ENCODE results near the gene REM2.
"Not testable (repeated sequence)": the region's sequence is repeated elsewhere in the genome, so short reads cannot be mapped to it uniquely, and the experiment has no call there.

The REM2 gene

DNA sequence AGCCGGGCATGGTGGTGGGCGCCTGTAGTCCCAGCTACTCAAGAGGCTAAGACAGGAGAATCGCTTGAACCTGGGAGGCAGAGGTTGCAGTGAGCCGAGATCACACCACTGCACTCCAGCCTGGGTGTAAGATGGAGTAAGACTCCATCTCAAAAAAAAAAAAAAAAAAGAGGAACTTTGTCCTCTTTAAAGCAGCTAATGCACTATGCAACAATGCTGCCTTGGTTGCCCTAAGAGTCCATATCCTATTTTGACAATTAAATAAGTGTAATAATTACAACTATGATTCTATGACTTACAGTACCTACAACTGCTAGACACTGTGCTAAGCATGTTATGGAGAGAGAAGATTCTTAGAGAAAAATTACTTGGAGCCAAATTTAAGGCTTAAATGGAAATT lies 31.8 kb downstream of the REM2 start:
- not testable (repeated sequence) for DNase-seq, H3K4me3 Mint-ChIP-seq, H3K27ac Mint-ChIP-seq, ATAC-seq, H3K27me3 Mint-ChIP-seq, H3K9me3 Mint-ChIP-seq
- Mint-ChIP-seq H3K4me1 (peaks cover 58% of the 10 kb centered on the region), H3K36me3 (ENCODE audit: low read depth) (peaks cover 28% of the 10 kb centered on the region)

- Mint-ChIP-seq H3K27me3 (peaks cover 3% of the 10 kb centered on the region), H3K36me3 (ENCODE audit: low read depth) (peaks cover 35% of the 10 kb centered on the region), H3K9me3 (no peaks in the 10 kb centered on the region), H3K4me1 (peaks cover 63% of the 10 kb centered on the region), H3K27ac (peak overlapping the region; percentile 3), H3K4me3 (peak overlapping the region; percentile 11)
- ATAC-seq, result no peak
- DNase-seq, result no peak
Measured at GRCh38 chr14:22915886-22916521, 33.0 kb downstream of the REM2 start.

- ATAC-seq (peak; percentile 96), DNase-seq (peak; percentile 100)
- peak within 1 kb of the TSS; percentile 98 for H3K4me3 Mint-ChIP-seq
- H3K27me3 Mint-ChIP-seq, result peaks cover 3% of the 10 kb centered on the region
- peak within 1 kb of the TSS; percentile 100 for H3K27ac Mint-ChIP-seq
- H3K4me1 Mint-ChIP-seq, result peaks cover 52% of the 10 kb centered on the region
- no peaks in the 10 kb centered on the region for H3K9me3 Mint-ChIP-seq
- H3K36me3 Mint-ChIP-seq (ENCODE audit: low read depth), result peaks cover 40% of the 10 kb centered on the region
Measured at GRCh38 chr14:22918804-22919600, 36.0 kb downstream of the REM2 start, which contains the start of gene RBM23. TSS of gene RBM23 (minus strand) at chr14:22919149.

- Mint-ChIP-seq H3K27ac (peak overlapping the region; percentile 100), H3K36me3 (ENCODE audit: low read depth) (peaks cover 45% of the 10 kb centered on the region), H3K27me3 (peaks cover 3% of the 10 kb centered on the region), H3K9me3 (no peaks in the 10 kb centered on the region), H3K4me1 (peaks cover 49% of the 10 kb centered on the region), H3K4me3 (peak overlapping the region; percentile 98)
- ATAC-seq, result peak; percentile 1
- no peak for DNase-seq
Measured at GRCh38 chr14:22919601-22919921, 36.5 kb downstream of the REM2 start.

GRCh38 chr14:22920697-22921096 lies 37.7 kb downstream of the REM2 start:
- H3K4me3 Mint-ChIP-seq, result no peak overlapping the region
- no peaks in the 10 kb centered on the region for H3K9me3 Mint-ChIP-seq
- H3K4me1 Mint-ChIP-seq, result peaks cover 41% of the 10 kb centered on the region
- peaks cover 50% of the 10 kb centered on the region for H3K36me3 Mint-ChIP-seq (ENCODE audit: low read depth)
- H3K27me3 Mint-ChIP-seq, result peaks cover 3% of the 10 kb centered on the region
- no peak overlapping the region for H3K27ac Mint-ChIP-seq
- DNase-seq (no peak), ATAC-seq (no peak)

- DNase-seq (no peak), ATAC-seq (no peak)
- Mint-ChIP-seq H3K4me1 (peaks cover 36% of the 10 kb centered on the region), H3K36me3 (ENCODE audit: low read depth) (peaks cover 64% of the 10 kb centered on the region), H3K27ac (no peak overlapping the region), H3K9me3 (no peaks in the 10 kb centered on the region), H3K27me3 (peaks cover 3% of the 10 kb centered on the region), H3K4me3 (no peak overlapping the region)
Measured at GRCh38 chr14:22922294-22922693, 39.3 kb downstream of the REM2 start.

GRCh38 chr14:22923746-22924145 lies 40.7 kb downstream of the REM2 start:
- DNase-seq, result no peak
- Mint-ChIP-seq H3K9me3 (no peaks in the 10 kb centered on the region), H3K27ac (no peak overlapping the region), H3K27me3 (peaks cover 3% of the 10 kb centered on the region), H3K4me1 (peaks cover 39% of the 10 kb centered on the region), H3K4me3 (no peak overlapping the region), H3K36me3 (ENCODE audit: low read depth) (peaks cover 68% of the 10 kb centered on the region)
- no peak for ATAC-seq

DNA sequence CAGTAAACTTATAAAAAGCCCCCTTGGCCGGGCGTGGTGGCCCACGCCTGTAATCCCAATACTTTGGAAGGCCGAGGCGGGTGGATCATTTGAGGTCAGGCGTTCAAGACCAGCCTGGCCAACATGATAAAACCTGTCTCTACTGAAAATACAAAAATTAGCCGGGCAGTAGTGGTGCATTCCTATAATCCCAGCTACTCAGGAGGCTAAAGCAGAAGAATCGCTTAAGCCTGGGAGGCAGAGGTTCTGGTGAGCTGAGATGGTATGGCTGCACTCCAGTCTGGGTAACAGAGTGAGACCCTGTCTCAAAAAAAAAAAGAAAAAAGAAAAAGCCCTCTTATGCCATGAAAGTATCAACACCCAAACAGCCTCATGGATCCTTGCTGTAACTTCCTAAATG lies 42.5 kb downstream of the REM2 start:
- Mint-ChIP-seq H3K36me3 (ENCODE audit: low read depth) (peaks cover 60% of the 10 kb centered on the region), H3K4me1 (peaks cover 24% of the 10 kb centered on the region)
- no peak for DNase-seq

DNA sequence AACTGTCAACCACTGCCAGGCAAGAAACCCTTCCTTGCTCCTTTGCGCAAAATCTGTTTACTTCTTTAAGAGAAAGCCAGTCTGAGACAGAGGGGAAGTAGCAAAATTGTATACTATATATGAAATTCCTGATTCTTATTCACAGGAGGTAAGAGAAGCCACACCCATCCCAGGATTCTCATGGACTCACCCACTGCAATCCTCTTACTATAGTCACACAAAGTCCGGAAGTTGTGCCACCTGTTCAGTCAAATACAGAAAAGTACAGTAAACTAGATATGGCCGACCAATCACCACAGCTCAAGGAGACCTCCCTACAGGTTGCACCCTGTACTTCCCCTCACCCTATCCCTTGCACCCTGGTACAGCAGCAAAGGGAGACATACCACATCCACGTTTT lies 43.3 kb downstream of the REM2 start:
- Mint-ChIP-seq H3K9me3 (no peaks in the 10 kb centered on the region), H3K36me3 (ENCODE audit: low read depth) (peaks cover 54% of the 10 kb centered on the region), H3K4me1 (peaks cover 24% of the 10 kb centered on the region), H3K27ac (no peak overlapping the region), H3K4me3 (no peak overlapping the region), H3K27me3 (no peaks in the 10 kb centered on the region)
- DNase-seq (no peak), ATAC-seq (no peak)

More for the DNA sequence above, 42.5 kb downstream of the REM2 start:
- no peaks in the 10 kb centered on the region for H3K9me3 Mint-ChIP-seq
- no peak for ATAC-seq
- H3K27ac Mint-ChIP-seq, result no peak overlapping the region
- no peak overlapping the region for H3K4me3 Mint-ChIP-seq
- no peaks in the 10 kb centered on the region for H3K27me3 Mint-ChIP-seq

DNA sequence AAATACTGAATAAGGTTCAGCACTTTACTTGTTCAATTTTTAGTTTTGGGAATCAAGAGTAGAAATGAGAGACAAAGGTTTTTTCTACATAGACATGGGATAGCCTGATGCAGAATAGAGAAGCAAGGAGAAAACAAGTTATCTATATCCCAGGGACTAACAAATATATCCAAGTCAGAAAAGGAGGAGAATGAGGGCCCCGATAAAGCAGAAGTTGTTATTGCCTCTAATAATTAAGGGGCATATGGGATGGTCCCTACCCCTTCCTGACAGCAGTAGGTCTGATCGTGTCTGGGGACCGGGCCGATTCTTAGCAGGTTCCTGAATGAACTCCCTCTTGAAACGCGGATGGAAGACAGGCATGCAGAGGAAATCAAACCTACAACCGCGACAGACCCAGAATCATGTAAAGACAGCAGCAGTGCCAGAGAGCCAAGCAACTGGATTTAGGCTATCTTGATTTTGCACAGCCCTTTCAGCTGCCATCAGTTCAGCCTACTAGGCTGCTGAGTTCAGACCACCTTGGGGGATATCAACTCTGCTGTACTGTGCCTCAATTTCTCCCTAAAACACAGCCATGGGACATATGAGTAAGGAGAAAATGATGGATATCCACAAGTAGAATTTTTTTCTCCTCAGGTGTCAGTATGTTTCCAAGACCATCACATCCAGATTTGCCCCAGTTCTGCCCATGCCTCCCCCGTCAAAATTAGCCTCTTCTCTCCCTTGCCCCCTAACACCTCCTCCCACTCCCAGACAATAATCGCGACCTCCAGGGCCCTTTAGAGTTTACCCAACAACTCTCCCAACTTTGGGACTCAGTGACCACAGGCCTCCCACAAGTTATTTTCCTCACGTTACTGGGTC lies 45.4 kb downstream of the REM2 start:
- Mint-ChIP-seq H3K27me3 (no peaks in the 10 kb centered on the region), H3K4me1 (peaks cover 37% of the 10 kb centered on the region), H3K4me3 (no peak overlapping the region), H3K9me3 (no peaks in the 10 kb centered on the region), H3K27ac (no peak overlapping the region), H3K36me3 (ENCODE audit: low read depth) (peaks cover 42% of the 10 kb centered on the region)
- no peak for ATAC-seq
- no peak for DNase-seq

DNA sequence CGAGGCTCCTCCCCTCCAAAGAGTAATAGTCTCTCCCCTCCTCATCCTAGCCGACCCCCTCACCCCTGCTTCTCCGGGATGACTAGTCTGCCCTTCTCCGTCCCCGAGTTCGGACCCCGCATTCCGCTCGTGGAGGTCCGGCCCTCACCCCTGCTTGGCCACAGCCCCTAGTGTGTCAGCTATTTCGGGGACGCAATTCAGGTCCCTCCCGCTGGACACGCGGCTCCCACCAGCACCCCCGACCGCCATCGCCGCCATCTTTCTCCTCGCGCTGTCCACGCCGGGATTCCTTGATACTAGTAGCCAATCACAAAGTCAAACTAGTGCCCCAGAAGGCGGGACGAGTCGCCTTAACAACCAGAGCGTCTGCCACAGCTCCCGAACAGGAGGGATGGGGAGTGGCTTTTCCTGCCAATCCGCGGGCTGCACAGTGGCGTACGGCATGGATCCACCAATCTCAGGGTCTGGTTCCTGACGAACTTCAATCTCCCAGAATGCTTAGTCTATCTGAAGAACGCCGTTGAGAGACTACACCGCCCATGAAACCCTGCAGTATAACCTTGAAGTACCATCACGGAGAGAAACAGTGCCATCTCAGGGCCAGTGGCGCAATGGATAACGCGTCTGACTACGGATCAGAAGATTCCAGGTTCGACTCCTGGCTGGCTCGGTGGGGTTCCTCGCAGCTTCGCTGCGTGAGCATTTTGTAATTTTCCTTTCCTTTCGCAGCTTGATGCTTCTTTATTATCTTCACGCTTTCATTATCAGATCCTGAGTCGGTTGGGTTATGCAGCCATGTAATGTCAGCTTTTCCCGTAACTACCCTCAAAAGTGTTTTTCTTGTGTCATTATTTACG lies 46.3 kb downstream of the REM2 start, which contains the start of gene PRMT5:
TSS of gene PRMT5 (minus strand) at position 273 of the 857 bp plus-strand sequence. CDS start at position 258, 15 bp downstream.
- peak; percentile 97 for ATAC-seq
- peaks cover 34% of the 10 kb centered on the region for H3K36me3 Mint-ChIP-seq (ENCODE audit: low read depth)
- peaks cover 37% of the 10 kb centered on the region for H3K4me1 Mint-ChIP-seq
- no peaks in the 10 kb centered on the region for H3K27me3 Mint-ChIP-seq
- no peaks in the 10 kb centered on the region for H3K9me3 Mint-ChIP-seq
- H3K4me3 Mint-ChIP-seq, result no peak within 1 kb of the TSS
- H3K27ac Mint-ChIP-seq, result no peak within 1 kb of the TSS
- DNase-seq, result peak; percentile 93

DNA sequence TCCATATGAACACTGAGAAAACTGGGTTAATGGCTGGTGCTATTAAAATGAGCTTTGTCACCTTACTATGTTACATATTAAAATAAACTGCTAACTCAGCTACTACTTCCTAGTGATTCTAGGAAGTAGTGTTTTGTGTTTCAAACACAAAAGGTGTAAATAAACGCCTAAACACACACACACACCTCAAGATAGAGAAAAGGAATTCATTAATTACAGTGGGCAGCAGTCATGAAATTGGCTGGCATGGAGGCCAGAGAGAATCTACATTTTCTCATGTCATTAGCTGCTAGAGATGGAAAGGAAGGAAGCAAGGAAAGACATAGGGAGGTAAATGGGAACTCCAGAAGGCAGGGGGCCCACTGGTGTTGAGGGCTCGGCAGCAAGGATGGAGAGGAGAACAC lies 46.9 kb downstream of the REM2 start:
- ATAC-seq (no peak), DNase-seq (no peak)
- Mint-ChIP-seq H3K27ac (no peak overlapping the region), H3K27me3 (no peaks in the 10 kb centered on the region), H3K36me3 (ENCODE audit: low read depth) (peaks cover 28% of the 10 kb centered on the region), H3K9me3 (no peaks in the 10 kb centered on the region), H3K4me1 (peaks cover 37% of the 10 kb centered on the region), H3K4me3 (no peak overlapping the region)

GRCh38 chr14:22932146-22932545 lies 49.1 kb downstream of the REM2 start:
- Mint-ChIP-seq H3K27ac (no peak overlapping the region), H3K9me3 (no peaks in the 10 kb centered on the region), H3K36me3 (ENCODE audit: low read depth) (peaks cover 11% of the 10 kb centered on the region), H3K4me3 (no peak overlapping the region), H3K27me3 (no peaks in the 10 kb centered on the region), H3K4me1 (peaks cover 27% of the 10 kb centered on the region)
- DNase-seq (no peak), ATAC-seq (no peak)

- H3K9me3 Mint-ChIP-seq, result no peaks in the 10 kb centered on the region
Measured at GRCh38 chr14:22935156-22935555, 52.1 kb downstream of the REM2 start.

More at GRCh38 chr14:22935156-22935555, 52.1 kb downstream of the REM2 start:
- DNase-seq (no peak), ATAC-seq (no peak)
- no peak overlapping the region for H3K4me3 Mint-ChIP-seq
- peaks cover 13% of the 10 kb centered on the region for H3K4me1 Mint-ChIP-seq
- H3K27me3 Mint-ChIP-seq, result no peaks in the 10 kb centered on the region
- H3K36me3 Mint-ChIP-seq (ENCODE audit: low read depth), result peaks cover 2% of the 10 kb centered on the region
- H3K27ac Mint-ChIP-seq, result no peak overlapping the region

All from activated naive CD8-positive, alpha-beta T cell treated with anti-CD3 and anti-CD28 coated beads, Interleukin-2, amount 50 U/mL, for 24 hours (primary cell).